MM.1S (cell line): ENCODE measurements around the gene WASF2.

Experiments used
- EZH2 ChIP-seq: fragments of 300-600 bp; sonication (generic); optimal IDR thresholded peaks from 2 replicates; pipeline ENCODE3; 2017; ENCODE audit warnings: low read depth, mild to moderate bottlenecking, antibody characterized with exemption, low read length, mixed read lengths
- TF ChIP-seq, protein P1 (sequence below): fragments of 300-600 bp; sonication (generic); IDR thresholded peaks from 2 replicates; pipeline ENCODE4 v1.5.1; 2016; ENCODE audit warnings: antibody characterized with exemption, low read length, mixed read lengths

- no peak for TF ChIP-seq EZH2
- TF ChIP-seq, protein P1, sequence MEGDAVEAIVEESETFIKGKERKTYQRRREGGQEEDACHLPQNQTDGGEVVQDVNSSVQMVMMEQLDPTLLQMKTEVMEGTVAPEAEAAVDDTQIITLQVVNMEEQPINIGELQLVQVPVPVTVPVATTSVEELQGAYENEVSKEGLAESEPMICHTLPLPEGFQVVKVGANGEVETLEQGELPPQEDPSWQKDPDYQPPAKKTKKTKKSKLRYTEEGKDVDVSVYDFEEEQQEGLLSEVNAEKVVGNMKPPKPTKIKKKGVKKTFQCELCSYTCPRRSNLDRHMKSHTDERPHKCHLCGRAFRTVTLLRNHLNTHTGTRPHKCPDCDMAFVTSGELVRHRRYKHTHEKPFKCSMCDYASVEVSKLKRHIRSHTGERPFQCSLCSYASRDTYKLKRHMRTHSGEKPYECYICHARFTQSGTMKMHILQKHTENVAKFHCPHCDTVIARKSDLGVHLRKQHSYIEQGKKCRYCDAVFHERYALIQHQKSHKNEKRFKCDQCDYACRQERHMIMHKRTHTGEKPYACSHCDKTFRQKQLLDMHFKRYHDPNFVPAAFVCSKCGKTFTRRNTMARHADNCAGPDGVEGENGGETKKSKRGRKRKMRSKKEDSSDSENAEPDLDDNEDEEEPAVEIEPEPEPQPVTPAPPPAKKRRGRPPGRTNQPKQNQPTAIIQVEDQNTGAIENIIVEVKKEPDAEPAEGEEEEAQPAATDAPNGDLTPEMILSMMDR, result no peak
Measured at GRCh38 chr1:27526569-27527222, 36.7 kb upstream of the WASF2 start.
